C4-2B (cell line): Measurements from ENCODE around the gene OSBPL2.

ENCODE experiments used
- CTCF ChIP-seq: fragments of 450-650 bp; conservative IDR thresholded peaks from 2 replicates; pipeline ENCODE4 v1.5.1; 2017; ENCODE audit warnings: mild to moderate bottlenecking
- ZFX ChIP-seq: fragments of 450-650 bp; IDR thresholded peaks from 2 replicates; pipeline ENCODE4 v1.6.1; 2017

DNA sequence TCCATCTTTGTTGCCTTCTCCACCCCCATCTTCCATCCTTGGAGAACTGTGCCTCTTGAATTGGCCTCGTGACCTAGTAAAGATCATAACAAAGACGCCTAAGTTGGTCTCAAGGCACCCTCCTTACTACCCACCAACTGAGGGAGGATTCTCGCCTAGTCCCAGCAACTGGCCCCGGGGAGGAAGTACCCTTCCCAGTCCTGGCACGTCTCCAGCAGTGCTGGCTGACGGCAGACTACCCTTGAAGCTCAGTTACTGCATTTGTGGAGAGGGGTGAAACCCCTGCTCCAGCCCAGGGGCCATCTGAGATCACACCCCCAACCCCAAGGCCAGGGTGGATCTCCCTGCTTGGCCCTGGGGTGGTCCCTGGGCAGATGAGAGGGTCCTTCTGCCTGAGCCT is 2.1 kb upstream of the OSBPL2 start:
- TF ChIP-seq CTCF, result no peak
- no peak for TF ChIP-seq ZFX
